HL-60 (cell line): Measurements from ENCODE around the gene COL19A1.

Experiments
- POLR2AphosphoS5 ChIP-seq: IDR thresholded peaks from 2 replicates; pipeline ENCODE4 v1.6.1; 2012; ENCODE audit warnings: low read depth
- TF ChIP-seq, protein P1 (sequence below): IDR thresholded peaks from one replicate; pipeline ENCODE4 v1.5.1; 2011; ENCODE audit warnings: low read length, control low read depth, inconsistent platforms; ENCODE audit not compliant: insufficient read depth
- TF ChIP-seq, protein P2 (sequence below): IDR thresholded peaks from 2 replicates; pipeline ENCODE4 v1.6.1; 2012; ENCODE audit warnings: low read depth; ENCODE audit not compliant: insufficient replicate concordance

DNA sequence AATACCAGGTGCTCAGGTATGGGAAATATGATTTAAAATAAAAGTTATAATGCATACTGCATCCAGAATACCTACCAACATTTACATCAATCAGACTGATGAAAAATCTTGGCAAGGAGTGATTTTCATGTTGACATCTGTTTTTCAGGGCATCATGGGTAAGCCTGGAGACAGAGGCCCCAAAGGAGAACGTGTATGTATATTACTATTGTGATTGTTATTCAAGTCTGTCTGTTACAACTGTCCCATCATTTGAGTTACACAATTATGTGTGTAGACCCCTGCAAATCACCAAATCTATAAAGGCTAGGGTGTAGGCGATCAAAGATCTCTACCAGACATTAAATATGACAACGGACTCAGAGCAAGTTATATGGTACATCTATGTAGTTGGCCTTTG lies 318.4 kb downstream of the COL19A1 start:
- TF ChIP-seq, protein P1, sequence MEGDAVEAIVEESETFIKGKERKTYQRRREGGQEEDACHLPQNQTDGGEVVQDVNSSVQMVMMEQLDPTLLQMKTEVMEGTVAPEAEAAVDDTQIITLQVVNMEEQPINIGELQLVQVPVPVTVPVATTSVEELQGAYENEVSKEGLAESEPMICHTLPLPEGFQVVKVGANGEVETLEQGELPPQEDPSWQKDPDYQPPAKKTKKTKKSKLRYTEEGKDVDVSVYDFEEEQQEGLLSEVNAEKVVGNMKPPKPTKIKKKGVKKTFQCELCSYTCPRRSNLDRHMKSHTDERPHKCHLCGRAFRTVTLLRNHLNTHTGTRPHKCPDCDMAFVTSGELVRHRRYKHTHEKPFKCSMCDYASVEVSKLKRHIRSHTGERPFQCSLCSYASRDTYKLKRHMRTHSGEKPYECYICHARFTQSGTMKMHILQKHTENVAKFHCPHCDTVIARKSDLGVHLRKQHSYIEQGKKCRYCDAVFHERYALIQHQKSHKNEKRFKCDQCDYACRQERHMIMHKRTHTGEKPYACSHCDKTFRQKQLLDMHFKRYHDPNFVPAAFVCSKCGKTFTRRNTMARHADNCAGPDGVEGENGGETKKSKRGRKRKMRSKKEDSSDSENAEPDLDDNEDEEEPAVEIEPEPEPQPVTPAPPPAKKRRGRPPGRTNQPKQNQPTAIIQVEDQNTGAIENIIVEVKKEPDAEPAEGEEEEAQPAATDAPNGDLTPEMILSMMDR, result no peak
- TF ChIP-seq, protein P2, sequence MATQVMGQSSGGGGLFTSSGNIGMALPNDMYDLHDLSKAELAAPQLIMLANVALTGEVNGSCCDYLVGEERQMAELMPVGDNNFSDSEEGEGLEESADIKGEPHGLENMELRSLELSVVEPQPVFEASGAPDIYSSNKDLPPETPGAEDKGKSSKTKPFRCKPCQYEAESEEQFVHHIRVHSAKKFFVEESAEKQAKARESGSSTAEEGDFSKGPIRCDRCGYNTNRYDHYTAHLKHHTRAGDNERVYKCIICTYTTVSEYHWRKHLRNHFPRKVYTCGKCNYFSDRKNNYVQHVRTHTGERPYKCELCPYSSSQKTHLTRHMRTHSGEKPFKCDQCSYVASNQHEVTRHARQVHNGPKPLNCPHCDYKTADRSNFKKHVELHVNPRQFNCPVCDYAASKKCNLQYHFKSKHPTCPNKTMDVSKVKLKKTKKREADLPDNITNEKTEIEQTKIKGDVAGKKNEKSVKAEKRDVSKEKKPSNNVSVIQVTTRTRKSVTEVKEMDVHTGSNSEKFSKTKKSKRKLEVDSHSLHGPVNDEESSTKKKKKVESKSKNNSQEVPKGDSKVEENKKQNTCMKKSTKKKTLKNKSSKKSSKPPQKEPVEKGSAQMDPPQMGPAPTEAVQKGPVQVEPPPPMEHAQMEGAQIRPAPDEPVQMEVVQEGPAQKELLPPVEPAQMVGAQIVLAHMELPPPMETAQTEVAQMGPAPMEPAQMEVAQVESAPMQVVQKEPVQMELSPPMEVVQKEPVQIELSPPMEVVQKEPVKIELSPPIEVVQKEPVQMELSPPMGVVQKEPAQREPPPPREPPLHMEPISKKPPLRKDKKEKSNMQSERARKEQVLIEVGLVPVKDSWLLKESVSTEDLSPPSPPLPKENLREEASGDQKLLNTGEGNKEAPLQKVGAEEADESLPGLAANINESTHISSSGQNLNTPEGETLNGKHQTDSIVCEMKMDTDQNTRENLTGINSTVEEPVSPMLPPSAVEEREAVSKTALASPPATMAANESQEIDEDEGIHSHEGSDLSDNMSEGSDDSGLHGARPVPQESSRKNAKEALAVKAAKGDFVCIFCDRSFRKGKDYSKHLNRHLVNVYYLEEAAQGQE, result no peak
- TF ChIP-seq POLR2AphosphoS5, result no peak
